Measurements from ENCODE around the gene SDHB.

Gene SDHB

DNA sequence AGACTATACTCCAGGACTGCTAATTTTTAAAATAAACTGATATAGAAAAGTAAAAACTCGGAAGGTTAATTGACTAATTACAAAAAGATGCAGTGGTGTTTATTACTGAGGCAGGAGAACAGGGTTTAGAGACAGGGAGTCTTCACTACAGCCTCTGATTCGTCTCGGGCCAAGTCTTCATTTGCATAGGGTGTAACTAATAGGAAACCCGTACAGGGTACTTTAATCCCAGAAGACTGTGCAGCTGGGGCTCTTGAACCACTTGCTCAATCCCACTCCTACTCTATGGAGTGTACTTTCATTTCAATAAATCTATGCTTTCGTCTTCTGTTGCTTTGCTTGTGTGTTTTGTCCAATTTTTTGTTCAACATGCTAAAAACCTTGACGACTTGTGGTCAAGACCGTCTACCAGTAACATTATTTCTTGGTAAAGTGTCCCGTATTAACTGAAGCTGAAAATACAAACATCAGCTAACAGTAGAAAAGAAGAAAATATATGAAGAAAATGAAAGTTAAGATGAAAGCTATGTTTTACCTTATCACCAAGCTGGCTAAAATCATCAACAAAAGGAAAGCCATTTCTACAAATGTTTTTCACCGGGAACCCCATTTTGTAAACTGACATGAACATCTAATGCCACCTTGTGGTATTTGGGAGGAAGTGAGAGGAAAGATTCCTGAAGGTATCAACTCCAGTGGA lies 8.0 kb downstream of the SDHB start:
- DNase-seq (ENCODE audit: low read depth, low spot score): no peak

DNA sequence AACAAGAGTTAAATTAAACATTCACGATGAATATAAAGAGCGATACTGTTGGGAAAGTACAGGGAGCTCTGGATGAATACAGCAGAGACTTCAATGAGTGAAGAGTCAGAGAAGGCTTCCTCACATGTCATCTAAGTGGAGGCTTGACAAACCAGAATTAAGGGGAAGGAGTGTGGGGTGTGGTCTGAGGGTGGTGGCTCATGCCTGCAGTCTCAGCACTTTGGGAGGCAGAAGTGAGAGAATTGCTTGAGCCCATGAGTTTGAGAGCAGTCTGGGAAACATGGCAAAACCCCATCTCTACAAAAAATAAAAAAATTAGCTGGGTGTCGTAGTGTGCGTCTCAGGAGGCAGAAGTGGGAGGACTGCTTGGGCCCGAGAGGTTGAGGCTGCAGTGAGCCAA lies 8.7 kb downstream of the SDHB start:
- no peak for DNase-seq (ENCODE audit: low read depth, low spot score)

DNA sequence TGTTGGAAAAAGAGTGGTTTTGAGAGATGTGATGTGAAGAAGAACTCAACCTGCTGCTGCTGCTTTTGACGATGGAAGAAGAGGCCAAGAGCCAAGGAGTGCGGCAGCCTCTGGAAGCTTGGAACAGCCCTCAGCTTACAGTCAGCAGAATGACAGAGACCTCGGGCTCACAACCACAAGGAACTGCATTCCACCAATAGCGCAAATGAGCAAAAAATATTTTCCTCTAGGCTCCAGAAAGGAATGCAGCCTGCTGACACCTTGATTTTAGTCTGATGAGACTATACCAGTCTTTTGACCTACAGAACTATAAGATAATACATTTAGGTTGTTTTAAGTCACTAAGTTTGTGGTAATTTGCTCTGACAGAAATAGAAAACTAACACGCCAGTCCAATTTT lies 10.2 kb downstream of the SDHB start:
- DNase-seq (ENCODE audit: low read depth, low spot score): no peak

DNA sequence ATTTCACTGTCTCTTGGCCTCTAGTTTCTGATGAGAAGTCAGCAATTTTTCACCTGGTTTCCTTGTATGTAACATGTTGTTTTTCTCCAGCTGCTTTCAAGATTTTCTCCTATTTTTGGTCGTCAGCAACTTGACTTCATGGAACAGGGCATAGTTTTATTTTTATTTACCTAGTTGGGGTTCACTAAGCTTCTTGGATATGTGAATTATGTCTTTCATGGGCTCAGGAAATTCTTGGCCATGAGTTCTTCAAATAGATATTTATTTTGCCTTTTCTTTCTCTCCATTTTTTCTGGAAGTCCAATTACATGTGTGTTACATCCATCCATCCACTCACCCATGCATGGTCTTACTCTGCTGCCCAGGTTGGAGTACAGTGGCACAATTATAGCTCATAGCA lies 13.7 kb downstream of the SDHB start:
- no peak for DNase-seq (ENCODE audit: low read depth, low spot score)

DNA sequence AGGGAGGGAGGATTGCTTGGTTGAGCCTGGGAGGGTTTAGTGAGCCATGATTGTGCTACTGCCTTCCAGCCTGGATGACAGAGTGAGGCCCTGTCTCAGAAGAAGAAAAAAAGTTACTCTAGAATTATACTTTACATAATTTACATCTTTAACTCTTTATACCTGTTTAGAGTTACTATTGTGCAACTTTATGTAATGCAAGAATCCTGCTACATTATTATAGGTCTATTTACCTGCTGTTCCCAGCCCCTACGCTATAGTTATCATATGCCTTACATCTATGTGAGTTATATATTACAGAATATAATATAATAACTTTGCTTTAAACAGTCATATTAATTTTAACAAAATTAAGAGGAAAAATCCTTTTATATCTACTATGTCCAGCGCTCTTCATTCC lies 14.3 kb downstream of the SDHB start:
- no peak for DNase-seq (ENCODE audit: low read depth, low spot score)

DNA sequence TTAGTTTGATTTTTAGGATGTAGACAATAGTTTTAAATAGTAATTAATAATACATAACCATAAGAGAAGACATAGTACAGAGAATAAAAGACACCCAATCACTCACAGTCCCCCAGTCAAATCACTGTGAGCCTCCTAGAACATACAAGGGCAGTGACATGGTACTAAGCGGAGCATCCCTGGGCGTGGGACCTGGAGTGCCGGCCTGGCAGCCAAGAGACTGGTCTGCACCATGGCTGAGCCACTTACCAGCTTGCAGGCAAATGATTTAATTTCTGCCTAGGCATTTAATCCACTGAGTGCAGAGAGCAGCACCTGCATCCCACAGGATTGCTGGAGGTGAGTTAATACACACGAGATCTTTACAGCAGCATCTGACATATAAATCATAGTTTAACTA lies 20.4 kb downstream of the SDHB start:
- DNase-seq (ENCODE audit: low read depth, low spot score): no peak

DNA sequence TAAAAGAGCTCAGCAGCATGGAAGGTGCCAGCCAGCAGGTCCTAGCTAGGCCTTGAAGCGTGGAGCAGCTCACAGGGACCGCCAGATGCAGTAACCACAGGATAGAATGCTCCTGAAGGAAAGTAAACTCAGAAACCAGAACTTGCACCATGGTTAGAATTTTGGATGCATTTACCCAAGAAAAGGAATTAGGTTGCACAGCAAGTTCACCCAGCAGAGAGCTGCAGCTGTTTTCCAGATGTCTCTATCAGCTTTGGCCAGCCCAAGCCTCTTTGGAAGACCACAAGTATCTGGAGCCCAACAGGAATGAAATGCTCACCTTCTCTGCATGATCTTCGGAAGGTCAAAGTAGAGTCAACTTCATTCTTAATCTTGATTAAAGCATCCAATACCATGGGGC lies 21.1 kb downstream of the SDHB start:
- DNase-seq (ENCODE audit: low read depth, low spot score): no peak

DNA sequence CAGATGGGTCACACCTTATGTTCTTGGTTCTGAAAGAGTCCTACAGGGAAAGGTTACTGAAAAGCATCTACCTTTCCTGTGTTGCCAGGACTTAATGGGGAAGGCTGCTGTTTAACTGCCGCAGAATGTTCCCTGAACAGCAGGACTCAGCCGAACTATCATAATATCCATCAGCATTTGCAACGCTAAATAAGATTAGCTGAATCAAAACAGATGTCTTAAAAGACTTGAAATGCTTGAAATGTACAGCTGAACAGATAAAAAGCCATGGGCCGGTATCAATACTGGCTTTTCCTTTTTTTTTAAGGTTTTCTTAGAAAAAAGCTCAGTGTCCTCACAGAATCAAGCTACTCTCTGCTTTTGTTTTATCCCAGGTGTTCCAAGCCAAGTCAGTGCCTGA lies 22.4 kb downstream of the SDHB start:
- no peak for DNase-seq (ENCODE audit: low read depth, low spot score)

DNA sequence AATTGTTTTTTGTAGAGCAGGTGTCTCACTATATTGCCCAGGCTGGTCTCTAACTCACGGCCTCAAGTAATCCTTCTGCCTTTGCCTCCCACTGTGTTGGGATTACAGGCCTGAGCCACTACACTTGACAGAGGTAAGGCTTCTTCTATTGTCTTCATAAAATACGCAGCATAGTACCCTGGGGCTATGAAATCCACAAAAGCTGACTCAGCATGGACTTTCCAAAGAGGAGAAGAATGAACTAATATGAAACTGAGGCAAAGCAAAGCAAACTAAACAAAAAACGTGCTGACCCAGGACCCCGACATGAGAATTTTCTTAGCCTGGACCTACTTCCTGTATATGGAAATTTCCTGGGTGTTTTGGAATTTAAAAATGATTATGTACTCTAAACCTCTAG lies 23.6 kb downstream of the SDHB start:
- DNase-seq (ENCODE audit: low read depth, low spot score): peak; percentile 32

DNA sequence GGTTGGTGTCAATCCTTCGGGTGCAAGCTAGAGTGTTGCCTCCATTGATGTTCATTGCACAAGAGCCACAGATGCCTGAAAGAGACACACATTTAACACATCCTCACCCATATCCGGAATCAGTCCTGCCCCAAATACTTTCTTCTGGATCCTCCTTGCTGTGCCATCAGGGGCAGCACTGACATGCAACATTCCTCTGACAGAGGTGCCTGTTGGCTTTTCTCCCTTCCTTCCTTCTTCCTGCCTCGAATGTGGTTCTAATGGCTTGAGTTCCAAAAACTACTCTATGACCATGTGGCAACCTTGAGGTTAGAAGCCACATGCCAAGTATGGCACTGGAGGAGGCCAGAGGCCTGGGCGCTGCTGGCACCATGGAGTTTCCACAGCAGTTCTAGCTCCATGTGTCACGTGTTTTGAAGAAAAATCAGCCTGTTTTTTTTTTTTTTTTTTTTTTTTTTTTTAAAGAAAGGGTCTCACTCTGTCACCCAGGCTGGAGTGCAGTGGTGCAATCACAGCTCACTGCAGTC lies 25.1 kb downstream of the SDHB start:
- DNase-seq (ENCODE audit: low read depth, low spot score): no peak

DNA sequence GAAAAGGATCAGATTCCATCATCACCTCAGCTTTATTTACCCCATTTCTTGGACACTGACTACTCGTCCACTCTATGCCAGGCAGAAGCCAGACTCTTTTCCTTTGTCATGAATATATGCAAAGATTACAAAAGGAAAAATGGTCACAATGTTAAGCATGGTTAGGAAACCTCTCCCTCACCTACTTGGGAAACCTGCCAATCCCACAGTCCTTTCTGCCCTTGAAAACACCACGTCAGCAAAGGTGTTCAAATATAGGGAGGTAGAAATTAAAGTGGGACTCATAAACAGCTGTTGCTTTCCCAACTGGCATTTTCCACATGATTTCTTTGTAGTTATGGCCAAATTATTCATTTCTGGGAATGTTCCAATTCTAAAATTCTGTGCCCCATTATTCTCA lies 25.9 kb downstream of the SDHB start:
- DNase-seq (ENCODE audit: low read depth, low spot score): no peak

DNA sequence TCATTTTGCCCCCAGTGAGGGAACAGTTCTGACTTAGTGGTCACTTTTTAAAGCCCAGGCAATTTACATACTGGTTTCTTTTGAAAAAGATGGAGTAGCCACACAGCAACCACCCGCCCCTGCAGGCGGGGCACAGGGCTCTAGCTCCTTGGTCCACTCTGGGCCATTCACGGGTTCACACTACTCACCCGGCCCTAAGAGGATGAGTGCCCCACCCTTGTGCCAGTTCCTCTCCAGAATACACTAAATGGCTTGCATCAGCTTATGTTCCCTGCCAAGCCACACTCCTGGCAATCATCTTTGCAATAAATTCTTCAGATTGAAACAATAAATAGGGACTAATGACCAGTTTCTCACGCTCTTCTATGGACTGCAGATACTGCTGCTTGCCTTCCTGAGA lies 26.4 kb downstream of the SDHB start:
- DNase-seq (ENCODE audit: low read depth, low spot score): no peak

DNA sequence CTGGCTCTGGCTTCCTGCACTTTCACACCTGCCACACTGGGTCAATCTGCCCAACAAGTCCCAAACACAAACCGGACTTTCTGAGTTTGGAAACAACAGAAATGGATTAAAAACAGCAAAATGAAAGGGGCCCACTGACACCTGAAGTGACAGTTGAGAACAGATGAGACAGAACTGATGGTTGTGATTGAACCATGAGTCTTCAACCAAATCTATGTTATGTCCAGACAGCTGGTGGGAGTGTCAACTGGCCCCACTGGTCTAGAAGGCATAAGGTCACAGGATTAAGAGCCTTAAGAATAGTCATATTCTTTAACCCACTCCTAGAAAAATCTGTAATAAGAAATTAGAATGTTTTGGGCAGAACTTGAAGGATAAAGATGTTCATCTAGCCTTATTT lies 29.1 kb downstream of the SDHB start:
- no peak for DNase-seq (ENCODE audit: low read depth, low spot score)

DNA sequence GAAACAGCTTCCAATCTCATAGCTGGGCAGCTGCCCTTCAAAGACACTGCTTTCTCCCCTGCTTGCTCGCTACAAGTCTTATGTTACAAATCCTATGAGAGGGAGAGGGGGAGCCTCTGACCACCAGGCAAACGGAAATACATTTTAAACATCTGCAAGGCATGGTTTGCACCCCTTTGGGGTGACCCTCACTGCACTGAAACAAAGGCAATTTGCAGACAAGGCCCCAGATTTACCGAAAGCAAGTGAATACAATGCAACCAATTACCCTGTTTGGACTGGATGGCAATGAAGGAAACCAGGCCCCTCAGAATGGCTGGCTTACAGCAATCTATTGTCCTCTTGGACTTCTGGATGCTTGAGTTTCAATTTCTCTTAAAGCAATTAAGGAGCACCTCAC lies 30.3 kb downstream of the SDHB start:
- DNase-seq (ENCODE audit: low read depth, low spot score): no peak

DNA sequence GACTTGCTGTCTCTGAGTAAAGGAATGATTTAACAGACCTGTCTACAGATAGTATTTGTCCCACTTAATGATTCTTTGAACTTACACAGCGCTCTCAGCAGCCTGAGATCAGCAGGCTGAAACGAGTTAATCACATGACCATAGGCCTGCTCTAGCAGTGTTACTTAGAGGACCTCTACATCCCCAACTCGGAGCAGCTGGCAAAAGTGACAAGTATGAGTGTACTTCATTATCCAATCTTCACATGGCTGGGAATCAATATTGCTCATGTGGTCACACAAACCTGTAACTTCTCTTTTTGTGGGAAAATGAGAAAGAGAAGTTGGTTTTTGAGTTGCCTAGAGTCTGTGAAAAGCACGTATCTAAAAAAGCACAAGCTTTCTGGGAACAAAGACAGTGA lies 30.7 kb downstream of the SDHB start:
- DNase-seq (ENCODE audit: low read depth, low spot score): no peak

DNA sequence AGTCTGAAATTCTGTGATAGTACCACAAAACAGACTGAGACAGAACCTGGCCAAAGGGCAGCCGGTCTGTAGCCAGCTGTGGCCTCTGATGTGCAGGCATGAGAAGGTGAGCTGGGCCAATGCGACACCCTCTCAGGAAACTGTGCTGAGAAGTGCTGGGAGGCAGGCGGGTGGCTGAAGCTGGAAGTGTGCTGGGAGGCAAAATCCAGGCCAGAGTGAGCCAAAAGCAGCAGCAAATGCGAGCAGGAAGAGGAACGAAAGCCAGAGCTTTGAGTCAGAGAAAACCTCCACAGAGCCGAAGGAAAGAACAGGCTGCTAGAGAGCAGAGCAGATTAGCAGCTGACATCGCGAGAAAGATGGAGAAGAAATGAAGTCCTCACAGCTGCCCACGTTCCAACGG lies 31.9 kb downstream of the SDHB start:
- DNase-seq (ENCODE audit: low read depth, low spot score): no peak

DNA sequence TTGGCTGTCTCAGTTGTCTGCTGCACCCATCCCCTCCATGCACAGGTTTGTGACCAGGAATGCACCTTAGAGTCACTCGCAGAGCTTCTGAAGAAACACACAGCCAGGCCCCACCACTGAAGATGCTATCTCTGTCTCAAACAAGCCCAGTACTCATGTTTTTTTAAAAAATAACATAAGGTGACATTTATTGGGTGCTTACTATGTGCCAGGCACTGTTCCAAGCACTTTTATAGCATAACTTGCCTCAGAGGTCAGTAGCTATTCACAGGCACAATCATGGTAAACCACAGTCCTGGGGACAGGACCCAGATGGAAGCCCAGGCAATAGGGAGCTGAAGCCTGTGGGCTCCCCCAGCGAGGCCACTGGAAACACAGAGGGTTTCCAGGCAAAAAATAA lies 33.3 kb downstream of the SDHB start:
- no peak for DNase-seq (ENCODE audit: low read depth, low spot score)

DNA sequence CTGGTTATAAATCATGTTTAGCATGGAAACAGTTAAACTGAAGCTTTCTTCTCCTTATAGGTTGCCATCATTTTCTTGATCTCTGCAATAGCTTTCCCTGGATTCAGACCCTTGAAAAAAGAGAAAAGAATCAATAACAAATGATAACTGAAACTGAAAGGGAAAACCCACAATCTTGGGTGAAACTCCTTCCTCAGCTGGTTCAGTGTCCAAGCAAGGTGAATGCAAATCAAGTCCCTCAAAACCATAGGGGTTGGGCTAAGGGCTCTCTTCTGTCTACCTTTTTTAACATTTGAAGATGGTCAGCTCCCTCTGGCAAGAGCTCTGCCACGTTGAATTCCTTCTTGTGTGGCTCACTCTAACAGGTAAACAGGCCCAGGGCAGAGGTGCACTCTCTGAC lies 35.0 kb downstream of the SDHB start:
- no peak for DNase-seq (ENCODE audit: low read depth, low spot score)

DNA sequence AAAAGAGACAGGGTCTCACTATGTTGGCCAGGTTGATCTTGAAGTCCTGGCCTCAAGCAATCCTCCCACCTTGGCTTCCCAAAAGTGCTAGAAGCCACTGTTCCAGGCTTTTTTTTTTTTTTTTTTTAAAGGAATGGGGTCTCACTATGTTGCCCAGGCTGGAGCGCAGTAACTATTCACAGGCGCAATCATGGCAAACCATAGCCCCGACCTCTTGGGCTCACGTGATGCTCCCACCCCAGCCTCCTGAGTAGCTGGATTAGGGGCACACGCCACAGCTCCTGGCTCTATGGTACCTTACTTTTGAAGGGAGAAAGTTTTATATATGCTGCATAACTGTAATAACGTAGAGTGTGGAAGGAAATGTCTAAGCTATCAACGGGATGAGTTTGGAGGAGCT lies 36.4 kb downstream of the SDHB start:
- no peak for DNase-seq (ENCODE audit: low read depth, low spot score)

DNA sequence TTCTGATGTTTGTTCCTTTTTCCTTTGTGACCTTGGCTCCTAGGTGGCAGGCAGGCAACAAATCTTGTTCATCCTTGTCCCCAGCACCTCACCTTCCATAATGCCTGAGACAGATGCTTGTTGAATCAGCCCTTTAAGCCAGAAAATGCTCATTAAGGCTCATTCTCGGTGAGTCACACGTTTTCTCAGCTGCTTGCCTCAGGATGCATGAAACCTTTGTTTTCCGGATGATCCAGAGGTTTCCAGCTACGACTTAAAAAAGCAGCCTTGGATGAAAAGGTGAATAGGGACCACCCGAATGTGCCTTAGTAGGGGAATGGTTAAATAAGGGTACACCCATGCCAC lies 37.5 kb downstream of the SDHB start:
- DNase-seq (ENCODE audit: low read depth, low spot score): no peak

DNA sequence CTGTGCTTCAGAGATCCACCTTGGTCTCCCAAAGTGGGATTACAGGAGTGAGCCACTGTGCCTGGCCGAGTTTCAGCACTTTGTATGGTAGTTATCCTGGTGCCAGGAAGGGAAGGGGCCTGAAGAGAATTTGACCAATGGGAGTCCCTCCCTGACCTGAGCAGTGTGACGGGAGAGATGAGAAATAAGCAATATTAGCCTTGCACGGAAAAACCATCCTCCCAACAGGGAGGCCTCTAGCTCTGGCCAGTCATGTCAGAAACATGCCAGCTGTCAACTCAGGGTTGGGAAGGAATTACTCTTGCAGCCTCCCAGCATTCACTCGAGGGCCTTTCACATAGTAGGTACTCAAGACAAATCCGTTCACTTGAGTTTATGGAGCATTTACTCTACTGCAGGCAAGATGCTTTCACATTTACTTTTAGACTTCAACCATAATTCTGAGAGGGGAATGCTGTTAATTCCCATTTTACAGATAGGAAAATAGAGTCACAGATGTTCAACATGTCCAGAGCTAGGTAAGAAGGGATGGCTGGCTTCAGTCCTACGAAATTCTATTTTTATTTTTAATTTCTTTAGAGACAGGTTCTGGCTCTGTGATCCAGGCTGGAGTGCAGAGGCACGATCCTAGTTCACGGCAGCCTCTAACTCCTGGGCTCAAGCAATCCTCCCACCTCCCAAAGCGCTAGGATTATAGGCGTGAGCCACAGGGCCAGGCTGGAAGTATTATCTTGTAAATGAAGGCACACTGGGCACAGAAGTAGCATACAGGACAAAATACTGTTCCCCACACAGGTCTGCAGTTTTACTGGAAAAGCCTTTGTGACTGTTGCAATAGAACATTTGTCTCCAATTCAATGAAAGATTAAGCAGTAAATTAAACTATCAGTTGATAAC lies 38.9 kb downstream of the SDHB start:
- peak; percentile 43 for DNase-seq (ENCODE audit: low read depth, low spot score)

DNA sequence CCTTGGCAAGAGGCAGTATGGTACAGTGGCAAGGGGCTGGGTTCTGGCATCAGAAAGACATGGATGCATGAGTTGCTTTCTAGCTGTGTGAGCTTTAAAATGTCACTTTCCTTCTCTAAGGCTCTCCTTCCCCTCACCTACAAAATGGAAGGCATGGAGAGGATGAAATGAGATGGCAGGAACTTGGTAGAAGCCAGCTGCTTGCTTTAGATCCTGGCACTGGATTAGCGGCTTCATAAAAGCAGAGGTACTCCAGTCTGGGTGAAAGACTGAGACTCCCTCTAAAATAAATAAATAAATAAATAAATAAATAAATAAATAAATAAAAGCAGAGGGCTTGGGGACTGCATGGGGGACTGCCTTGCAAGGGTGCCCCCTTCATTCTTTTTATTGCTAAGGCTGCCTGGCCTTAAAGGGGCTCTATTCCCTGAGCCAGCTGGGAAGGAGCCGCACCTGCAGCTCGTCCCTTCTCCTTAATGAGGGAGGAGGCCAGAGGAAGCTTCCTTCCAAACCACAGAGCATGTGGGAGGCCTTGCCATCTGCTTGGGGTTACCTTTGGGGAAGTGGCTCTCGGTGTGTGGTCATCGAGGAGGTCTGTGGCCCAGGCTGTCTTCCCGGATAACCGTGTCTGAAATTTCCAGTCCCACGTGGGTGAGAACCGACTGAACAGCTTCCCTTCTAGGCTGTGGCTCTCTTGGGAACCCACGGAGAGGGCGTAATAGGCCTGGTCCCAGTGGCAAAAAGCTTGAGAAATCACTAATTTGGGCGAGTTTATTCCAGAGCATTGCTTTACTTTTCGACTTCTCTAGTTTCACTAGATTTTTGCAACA lies 40.1 kb downstream of the SDHB start:
- no peak for DNase-seq (ENCODE audit: low read depth, low spot score)
